Measurements from ENCODE around the gene NPEPL1. TPM values are rescaled to one million over a fixed set of nuclear protein-coding genes. Genes with fewer than 3 reads are reported as not detected.

Gene NPEPL1
- total RNA-seq, 4 donors from 2014 or later: 24.3 to 57.3 (median 36.9) TPM

DNA sequence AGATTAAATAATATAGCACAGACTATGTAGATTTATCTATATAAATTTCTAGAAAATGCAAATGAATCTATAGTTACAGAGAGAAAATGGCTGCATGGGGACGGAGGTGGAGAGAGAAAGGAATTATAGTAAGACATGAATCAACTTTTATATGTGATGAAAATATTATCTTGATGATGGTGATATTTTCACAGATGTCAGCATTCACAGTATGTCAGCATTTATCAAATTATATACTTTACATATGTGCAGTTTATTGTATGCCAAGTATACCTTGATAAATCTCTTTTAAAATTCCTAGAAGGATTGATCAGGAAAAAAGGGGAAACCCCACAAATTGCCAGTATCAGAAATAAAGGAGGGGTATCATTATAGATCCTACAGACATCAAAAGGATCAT is 44.6 kb downstream of the NPEPL1 start:
- Histone ChIP-seq H3K27me3 (peaks cover 9% of the 10 kb centered on the region), H3K9me3 (no peaks in the 10 kb centered on the region), H3K4me1 (no peaks in the 10 kb centered on the region), H3K4me3 (no peak overlapping the region), H3K27ac (no peak overlapping the region), H3K36me3 (no peaks in the 10 kb centered on the region)
- TF ChIP-seq POLR2AphosphoS5 (IDR thresholded peaks at IDR 0.05): no peak
- TF ChIP-seq EP300 (IDR thresholded peaks at IDR 0.05): no peak
- TF ChIP-seq, protein P1, sequence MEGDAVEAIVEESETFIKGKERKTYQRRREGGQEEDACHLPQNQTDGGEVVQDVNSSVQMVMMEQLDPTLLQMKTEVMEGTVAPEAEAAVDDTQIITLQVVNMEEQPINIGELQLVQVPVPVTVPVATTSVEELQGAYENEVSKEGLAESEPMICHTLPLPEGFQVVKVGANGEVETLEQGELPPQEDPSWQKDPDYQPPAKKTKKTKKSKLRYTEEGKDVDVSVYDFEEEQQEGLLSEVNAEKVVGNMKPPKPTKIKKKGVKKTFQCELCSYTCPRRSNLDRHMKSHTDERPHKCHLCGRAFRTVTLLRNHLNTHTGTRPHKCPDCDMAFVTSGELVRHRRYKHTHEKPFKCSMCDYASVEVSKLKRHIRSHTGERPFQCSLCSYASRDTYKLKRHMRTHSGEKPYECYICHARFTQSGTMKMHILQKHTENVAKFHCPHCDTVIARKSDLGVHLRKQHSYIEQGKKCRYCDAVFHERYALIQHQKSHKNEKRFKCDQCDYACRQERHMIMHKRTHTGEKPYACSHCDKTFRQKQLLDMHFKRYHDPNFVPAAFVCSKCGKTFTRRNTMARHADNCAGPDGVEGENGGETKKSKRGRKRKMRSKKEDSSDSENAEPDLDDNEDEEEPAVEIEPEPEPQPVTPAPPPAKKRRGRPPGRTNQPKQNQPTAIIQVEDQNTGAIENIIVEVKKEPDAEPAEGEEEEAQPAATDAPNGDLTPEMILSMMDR (IDR thresholded peaks at IDR 0.05): no peak
- no peak for TF ChIP-seq POLR2A (IDR thresholded peaks at IDR 0.05)
- WGBS, 2 donors (ENCODE audit: low coverage in 1 of 2): 89% methylated on average over 1 of the region's 1 CpG; no CpG with 5 or more reads in 1 of the 2 donors
- ATAC-seq: no peak

DNA sequence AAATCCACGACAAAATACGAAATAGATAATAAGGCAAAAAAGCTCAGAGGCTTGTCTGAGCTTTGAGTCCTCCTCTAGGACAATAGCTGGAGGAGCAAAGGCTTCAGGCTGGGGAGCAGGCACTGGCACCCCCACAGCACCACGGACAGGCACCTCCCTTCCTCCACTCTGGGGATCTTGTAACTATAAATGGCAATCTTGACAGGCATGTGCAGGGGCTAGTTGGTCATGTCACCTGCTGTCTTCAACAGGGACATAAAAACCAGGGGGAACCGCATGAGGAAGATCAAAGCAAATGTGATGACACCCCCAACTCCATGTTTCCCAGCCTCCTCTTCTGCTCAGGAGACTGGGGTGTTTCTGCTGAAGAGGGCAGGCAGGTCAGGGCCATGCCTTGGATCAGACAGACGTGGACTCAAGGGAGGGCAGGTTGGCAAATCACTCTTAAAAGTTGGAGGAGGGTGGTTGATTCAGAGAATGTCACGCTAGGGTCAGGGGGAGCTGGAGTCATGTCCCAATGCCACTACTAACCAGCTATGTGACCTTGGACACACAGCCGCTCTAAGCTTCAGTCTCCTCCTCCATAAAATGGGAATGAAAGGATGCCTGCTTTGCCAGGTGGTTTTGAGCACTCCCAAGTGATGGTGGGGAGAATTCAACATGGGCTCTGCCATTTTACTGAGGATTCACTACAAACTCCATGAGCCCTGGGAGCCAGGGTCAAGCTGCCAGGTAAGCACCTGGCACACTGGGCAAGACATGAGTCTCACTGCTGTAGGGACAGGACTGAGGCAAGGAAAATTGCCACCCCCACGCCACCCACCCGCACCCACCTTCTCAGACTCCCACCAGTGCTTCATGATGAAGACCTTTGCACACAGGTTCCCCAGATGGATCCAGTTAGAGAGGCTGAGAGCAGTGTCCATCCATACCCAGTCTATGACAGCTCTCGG is 48.0 kb downstream of the NPEPL1 start:
- ATAC-seq: no peak
- WGBS, 2 donors (ENCODE audit: low coverage in 1 of 2): 78 to 85% methylated on average over 4 to 7 of the region's 10 CpGs
- no peak overlapping the region for H3K4me3 ChIP-seq
- no peaks in the 10 kb centered on the region for H3K4me1 ChIP-seq
- no peaks in the 10 kb centered on the region for H3K36me3 ChIP-seq
- TF ChIP-seq POLR2A (IDR thresholded peaks at IDR 0.05): no peak
- H3K27ac ChIP-seq: no peak overlapping the region
- H3K27me3 ChIP-seq: peaks cover 38% of the 10 kb centered on the region
- H3K9me3 ChIP-seq: no peaks in the 10 kb centered on the region

DNA sequence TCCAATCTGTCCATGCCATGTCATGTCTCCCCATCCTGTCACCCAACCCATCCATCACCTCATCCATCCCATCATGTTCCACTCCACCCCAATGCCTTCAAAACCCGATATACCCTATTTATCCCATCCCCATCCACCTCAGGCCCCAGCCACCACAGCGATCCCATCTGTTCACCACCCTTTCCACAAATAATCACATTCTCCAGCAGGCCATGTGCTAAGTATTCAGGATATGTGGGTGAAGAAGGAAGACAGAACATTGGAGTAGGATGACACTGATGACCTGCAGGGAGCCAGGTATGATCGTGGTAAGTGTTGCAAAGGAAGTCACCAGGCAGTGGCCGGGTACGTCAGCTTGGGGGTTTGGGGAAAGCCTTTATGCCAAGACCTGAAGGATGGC is 48.8 kb downstream of the NPEPL1 start:
- H3K36me3 ChIP-seq: no peaks in the 10 kb centered on the region
- no peak overlapping the region for H3K27ac ChIP-seq
- ATAC-seq: no peak
- peaks cover 45% of the 10 kb centered on the region for H3K27me3 ChIP-seq
- no peaks in the 10 kb centered on the region for H3K9me3 ChIP-seq
- TF ChIP-seq, protein P1 (IDR thresholded peaks at IDR 0.05): no peak
- TF ChIP-seq POLR2AphosphoS5 (IDR thresholded peaks at IDR 0.05): no peak
- no peak for TF ChIP-seq EP300 (IDR thresholded peaks at IDR 0.05)
- no peak for TF ChIP-seq POLR2A (IDR thresholded peaks at IDR 0.05)
- no peaks in the 10 kb centered on the region for H3K4me1 ChIP-seq
- 85 to 90% methylated on average over 5 of the region's 5 CpGs for WGBS, 2 donors (ENCODE audit: low coverage in 1 of 2)
- H3K4me3 ChIP-seq: no peak overlapping the region

DNA sequence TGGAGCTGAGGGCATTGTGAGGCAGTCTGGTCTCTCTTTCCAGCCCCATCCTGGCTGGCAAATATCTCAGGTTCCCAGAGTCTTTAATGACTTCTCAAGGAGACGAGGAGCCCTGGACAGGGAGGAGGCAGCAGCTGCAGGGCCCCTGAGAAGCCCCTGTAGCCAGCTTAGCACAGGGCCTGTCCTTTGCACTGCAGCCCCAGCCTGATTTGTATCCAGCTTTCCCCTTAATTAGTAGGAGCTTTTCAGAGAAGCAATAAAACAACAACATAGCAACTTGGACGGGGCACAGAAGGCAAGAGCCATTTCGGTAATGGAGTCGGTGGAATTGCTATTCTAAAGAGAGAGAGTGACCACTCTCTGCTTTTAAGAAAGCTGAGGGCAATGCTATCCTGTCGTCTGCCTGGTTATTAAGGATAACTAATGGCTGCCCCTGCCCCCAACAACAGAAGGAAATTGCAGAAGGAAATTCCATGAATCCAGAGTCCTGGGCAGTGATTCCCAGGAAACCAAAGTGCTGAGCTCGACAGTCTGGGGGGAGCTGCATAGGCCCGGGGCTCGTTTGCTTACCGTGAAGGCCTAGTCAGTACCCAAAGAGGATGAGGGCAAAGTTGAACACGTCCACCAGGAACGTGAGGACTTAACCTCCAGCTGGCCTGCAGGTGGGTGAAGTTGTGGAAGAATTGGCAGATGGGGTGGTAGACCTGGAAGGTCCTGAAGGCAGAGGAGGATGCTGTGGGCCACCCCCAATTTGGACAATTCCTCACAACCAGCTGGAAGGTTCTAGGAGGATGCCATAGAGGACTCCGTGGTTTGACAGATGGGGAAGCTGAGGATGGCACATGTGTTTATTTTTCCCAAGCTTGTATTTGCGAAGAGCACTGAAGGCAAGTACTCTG is 50.3 kb downstream of the NPEPL1 start:
- 60 to 79% methylated on average over 3 to 4 of the region's 13 CpGs for WGBS, 2 donors (ENCODE audit: low coverage in 1 of 2)
- Histone ChIP-seq H3K4me3 (no peak overlapping the region), H3K36me3 (no peaks in the 10 kb centered on the region), H3K4me1 (no peaks in the 10 kb centered on the region), H3K27me3 (peaks cover 53% of the 10 kb centered on the region), H3K27ac (no peak overlapping the region), H3K9me3 (no peaks in the 10 kb centered on the region)
- no peak for ATAC-seq
- TF ChIP-seq POLR2AphosphoS5 (IDR thresholded peaks at IDR 0.05) (no peak), POLR2A (IDR thresholded peaks at IDR 0.05) (no peak), EP300 (IDR thresholded peaks at IDR 0.05) (no peak)
- TF ChIP-seq, protein P1 (IDR thresholded peaks at IDR 0.05): no peak

DNA sequence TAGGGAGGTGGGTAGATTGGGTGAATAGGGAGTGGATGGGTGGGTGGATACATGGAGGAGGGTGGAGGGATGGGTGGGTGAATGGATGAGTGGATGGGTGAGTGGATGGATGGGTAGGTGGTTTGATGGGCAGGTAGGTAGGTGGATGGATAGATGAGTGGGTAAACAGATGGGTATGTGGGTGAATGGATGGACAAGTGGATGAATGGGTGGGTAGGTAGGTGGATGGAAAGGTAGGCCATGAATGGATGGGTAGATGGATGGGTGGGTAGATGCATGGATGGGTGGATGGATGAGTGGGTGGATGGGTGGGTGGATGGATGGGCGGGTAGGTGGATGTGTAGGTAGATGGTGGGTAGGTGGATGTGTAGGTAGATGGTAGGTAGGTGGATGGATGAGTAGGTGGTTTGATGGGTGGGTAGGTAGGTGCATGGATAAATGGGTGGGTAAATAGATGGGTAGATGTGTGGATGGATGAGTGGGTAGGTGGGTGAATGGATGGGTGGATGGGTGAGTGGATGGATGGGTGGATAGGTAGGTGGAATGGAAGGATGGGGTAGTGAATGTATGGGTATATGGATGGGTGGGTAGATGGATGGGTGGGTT is 51.4 kb downstream of the NPEPL1 start:
- ATAC-seq: no peak
- Histone ChIP-seq H3K4me1 (no peaks in the 10 kb centered on the region), H3K27ac (no peak overlapping the region), H3K9me3 (no peaks in the 10 kb centered on the region), H3K36me3 (no peaks in the 10 kb centered on the region), H3K27me3 (peaks cover 55% of the 10 kb centered on the region), H3K4me3 (no peak overlapping the region)
- TF ChIP-seq POLR2A (IDR thresholded peaks at IDR 0.05): no peak
- no peak for TF ChIP-seq POLR2AphosphoS5 (IDR thresholded peaks at IDR 0.05)
- TF ChIP-seq EP300 (IDR thresholded peaks at IDR 0.05): no peak
- TF ChIP-seq, protein P1 (IDR thresholded peaks at IDR 0.05): no peak
- 83 to 90% methylated on average over 1 of the region's 1 CpG for WGBS, 2 donors (ENCODE audit: low coverage in 1 of 2)

Data from gastroesophageal sphincter (tissue), 4 donors.